Epithelial cell of esophagus (primary cell): Measurements from ENCODE around the gene POLR2B.

Experiments used
- DNase-seq: peaks from one replicate; pipeline ENCODE4 v3.0.0; 2010; ENCODE audit warnings: low read depth
- H3K4me3 ChIP-seq: 2 replicates; pipeline ENCODE4 v1.5.1; 2011; ENCODE audit warnings: mild to moderate bottlenecking, low read length, control low read depth
- CTCF ChIP-seq: IDR thresholded peaks from 2 replicates; pipeline ENCODE4 v1.5.1; 2011; ENCODE audit warnings: low read depth, mild to moderate bottlenecking, low read length, control low read depth, inconsistent platforms; ENCODE audit not compliant: insufficient read depth; ENCODE audit errors: missing control alignments

POLR2B gene

DNA sequence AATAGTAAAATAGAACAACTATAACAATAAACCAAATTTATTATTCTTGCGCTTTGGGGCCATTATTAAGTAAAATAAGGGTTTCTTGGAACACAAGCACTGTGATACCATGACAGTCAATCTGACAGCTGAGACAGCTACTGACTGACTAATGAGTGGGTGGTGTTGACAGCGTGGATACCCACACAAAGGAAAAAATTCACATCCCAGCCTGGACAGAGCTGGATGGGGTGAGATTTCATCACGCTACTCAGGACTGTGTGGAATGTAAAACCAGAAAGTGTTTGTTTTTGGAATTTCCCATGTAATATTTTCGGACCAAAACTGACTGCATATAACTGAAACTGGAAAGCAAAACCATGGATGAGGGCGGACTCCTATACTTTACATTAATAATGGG lies 82.7 kb downstream of the POLR2B start:
- DNase-seq: peak; percentile 69
- no peak for TF ChIP-seq CTCF
- no peak overlapping the region for H3K4me3 ChIP-seq

GRCh38 chr4:57063518-57063917 lies 84.8 kb downstream of the POLR2B start:
- TF ChIP-seq CTCF: no peak
- DNase-seq: no peak
- no peak overlapping the region for H3K4me3 ChIP-seq

GRCh38 chr4:57064120-57064519 lies 85.4 kb downstream of the POLR2B start:
- H3K4me3 ChIP-seq: no peak overlapping the region
- no peak for TF ChIP-seq CTCF
- DNase-seq: peak; percentile 34

DNA sequence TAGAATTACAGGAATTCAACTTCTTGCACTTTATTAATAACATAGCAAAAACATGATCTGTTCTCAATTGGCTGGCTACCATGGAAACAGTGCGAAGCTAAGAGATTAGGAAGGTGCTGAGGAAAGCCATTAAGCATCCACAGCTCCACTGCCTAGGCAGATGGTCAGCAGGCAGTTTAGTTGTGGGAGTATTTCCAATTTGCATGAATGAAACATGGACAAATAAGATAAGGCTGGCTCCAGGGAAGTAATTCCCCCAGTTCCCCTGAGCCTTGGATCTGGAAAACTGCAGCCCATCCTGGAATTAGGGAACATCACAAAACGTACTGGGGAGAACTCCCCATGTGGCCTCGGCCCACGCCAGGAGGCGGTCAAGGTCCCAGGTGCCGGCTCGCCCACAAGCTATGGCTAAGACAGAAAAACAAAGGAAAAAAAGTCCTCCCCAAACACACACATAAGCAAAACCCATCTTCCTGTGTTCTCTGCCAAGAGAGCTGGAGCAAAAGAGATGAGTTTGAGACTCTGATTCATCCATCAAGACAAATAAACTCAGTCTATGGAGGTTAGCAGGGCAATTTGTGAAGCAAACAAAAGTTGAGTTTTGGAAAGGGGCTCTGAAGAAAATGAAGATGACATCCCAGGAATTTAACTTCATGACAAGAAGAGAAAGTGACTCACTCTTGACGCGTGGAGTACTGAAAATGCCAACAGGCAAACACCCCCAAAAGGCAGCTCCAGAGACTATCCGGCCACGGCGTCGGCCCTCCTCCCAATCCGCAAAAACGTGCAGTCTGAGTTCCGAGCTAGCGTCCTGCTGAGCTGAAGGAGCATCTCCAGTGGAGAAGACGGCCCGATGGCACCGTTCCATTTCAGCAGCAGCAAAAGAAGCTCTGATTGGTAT lies 86.4 kb downstream of the POLR2B start:
- H3K4me3 ChIP-seq: no peak overlapping the region
- peak; percentile 58 for DNase-seq
- no peak for TF ChIP-seq CTCF

- no peak overlapping the region for H3K4me3 ChIP-seq
- no peak for DNase-seq
- no peak for TF ChIP-seq CTCF
Measured at GRCh38 chr4:57065730-57066482, 87.2 kb downstream of the POLR2B start.

- no peak overlapping the region for H3K4me3 ChIP-seq
- TF ChIP-seq CTCF: no peak
- DNase-seq: no peak
Measured at GRCh38 chr4:57068237-57068981, 89.7 kb downstream of the POLR2B start.
